Cardiac muscle cell (in vitro differentiated cells and primary cell): ENCODE data around the gene TMEM135. TPM values are rescaled to one million over a fixed set of nuclear protein-coding genes. Genes with fewer than 3 reads are reported as not detected.
"Not testable (repeated sequence)": the region's sequence is repeated elsewhere in the genome, so short reads cannot be mapped to it uniquely, and the experiment has no call there.

Experiments
- DNase-seq, 2 donors: peaks; one replicate each; pipeline versions ENCODE4 v3.0.0 to v3.0.0-alpha.2; 2010 to 2017; ENCODE audit warnings: low read depth in 1 of 2, low spot score in 1 of 2
- H3K27ac ChIP-seq: fragments of 200-600 bp; sonication (generic); 2 replicates; pipeline ENCODE4 v1.5.1; 2016
- H3K27me3 ChIP-seq: fragments of 200-600 bp; sonication (generic); 2 replicates; pipeline ENCODE4 v1.6.0; 2016; ENCODE audit warnings: control low read depth
- H3K36me3 ChIP-seq: fragments of 200-600 bp; sonication (generic); 2 replicates; pipeline ENCODE4 v1.5.1; 2016; ENCODE audit warnings: control low read depth
- H3K4me1 ChIP-seq: fragments of 200-600 bp; sonication (generic); 2 replicates; pipeline ENCODE4 v1.8.1; 2017; ENCODE audit warnings: low read depth, mild to moderate bottlenecking, mixed run types
- H3K4me3 ChIP-seq: fragments of 200-600 bp; sonication (generic); 2 replicates; pipeline ENCODE4 v1.5.1; 2016; ENCODE audit warnings: mild to moderate bottlenecking
- H3K9me3 ChIP-seq: fragments of 200-600 bp; sonication (generic); 2 replicates; pipeline ENCODE4 v1.5.1; 2017; ENCODE audit warnings: low read depth, mild to moderate bottlenecking, control low read depth
- CTCF ChIP-seq: IDR thresholded peaks from 2 replicates; pipeline ENCODE4 v1.5.1; 2012; ENCODE audit warnings: low read depth, mild to moderate bottlenecking, low read length
- polyA plus RNA-seq: library from polyadenylated mRNA; unstranded; fragments of >200 nt; fragmentation: Nextera tagmentation; extraction: Ambion mirVana; gene quantifications from 2 replicates; pipeline ENCODE4 v1.2.1, GENCODE V29; 2016
- total RNA-seq: library from RNA; depleted of rRNA; stranded (reverse); fragments of >200 nt; gene quantifications from 2 replicates; pipeline ENCODE4 v1.2.3, GENCODE V29; 2016

TMEM135 gene
- total and polyA plus RNA-seq, 2 experiments from 2014 or later, result 25.2 to 28.8 TPM

GRCh38 chr11:87141980-87142514, 104.3 kb downstream of the TMEM135 start:
- no peak for DNase-seq
- H3K27ac ChIP-seq, result no peak overlapping the region
- H3K27me3 ChIP-seq, result no peaks in the 10 kb centered on the region
- H3K9me3 ChIP-seq, result no peaks in the 10 kb centered on the region
- no peaks in the 10 kb centered on the region for H3K4me1 ChIP-seq
- no peak for TF ChIP-seq CTCF
- H3K4me3 ChIP-seq, result no peak overlapping the region
- H3K36me3 ChIP-seq, result no peaks in the 10 kb centered on the region

- Histone ChIP-seq H3K4me3 (no peak overlapping the region), H3K27me3 (no peaks in the 10 kb centered on the region), H3K36me3 (no peaks in the 10 kb centered on the region), H3K27ac (no peak overlapping the region), H3K9me3 (no peaks in the 10 kb centered on the region), H3K4me1 (no peaks in the 10 kb centered on the region)
- no peak for DNase-seq
- TF ChIP-seq CTCF, result no peak
These were observed 104.9 kb downstream of the TMEM135 start for GRCh38 chr11:87142594-87142993.

GRCh38 chr11:87143641-87144040, 105.9 kb downstream of the TMEM135 start:
- no peaks in the 10 kb centered on the region for H3K9me3 ChIP-seq
- no peak for DNase-seq
- no peak overlapping the region for H3K27ac ChIP-seq
- H3K27me3 ChIP-seq, result no peaks in the 10 kb centered on the region
- no peak for TF ChIP-seq CTCF
- H3K4me1 ChIP-seq, result no peaks in the 10 kb centered on the region
- H3K4me3 ChIP-seq, result no peak overlapping the region
- H3K36me3 ChIP-seq, result no peaks in the 10 kb centered on the region

GRCh38 chr11:87144252-87144651, 106.5 kb downstream of the TMEM135 start:
- H3K27me3 ChIP-seq, result no peaks in the 10 kb centered on the region
- no peak overlapping the region for H3K27ac ChIP-seq
- no peaks in the 10 kb centered on the region for H3K36me3 ChIP-seq
- H3K4me1 ChIP-seq, result no peaks in the 10 kb centered on the region
- no peak for TF ChIP-seq CTCF
- no peak for DNase-seq
- H3K9me3 ChIP-seq, result no peaks in the 10 kb centered on the region
- no peak overlapping the region for H3K4me3 ChIP-seq

- H3K36me3 ChIP-seq, result no peaks in the 10 kb centered on the region
These were observed 111.0 kb downstream of the TMEM135 start for GRCh38 chr11:87148749-87149148.

GRCh38 chr11:87149782-87150181, 112.0 kb downstream of the TMEM135 start:
- H3K4me1 ChIP-seq, H3K36me3 ChIP-seq, H3K27me3 ChIP-seq, H3K4me3 ChIP-seq, H3K27ac ChIP-seq, DNase-seq, H3K9me3 ChIP-seq: not testable (repeated sequence)

More at GRCh38 chr11:87148749-87149148, 111.0 kb downstream of the TMEM135 start:
- no peaks in the 10 kb centered on the region for H3K9me3 ChIP-seq
- H3K4me3 ChIP-seq, result no peak overlapping the region
- no peak for DNase-seq
- H3K27me3 ChIP-seq, result no peaks in the 10 kb centered on the region
- no peak overlapping the region for H3K27ac ChIP-seq
- TF ChIP-seq CTCF, result no peak
- H3K4me1 ChIP-seq, result no peaks in the 10 kb centered on the region
